CD14-positive monocyte (primary cell): ENCODE measurements around the gene ZMYND10. TPM values are rescaled to one million over a fixed set of nuclear protein-coding genes. Genes with fewer than 3 reads are reported as not detected.

Experiments used
- DNase-seq, 3 donors: peaks; one replicate each; pipeline ENCODE4 v3.0.0-alpha.2; 2011 to 2022
- H2AFZ ChIP-seq: 2 replicates; pipeline ENCODE4 v1.6.0; 2012; ENCODE audit warnings: mild to moderate bottlenecking, low read depth, low read length, inconsistent platforms; ENCODE audit not compliant: insufficient read depth, poor library complexity, severe bottlenecking
- H3K27ac ChIP-seq, 2 donors: 1 replicate in 1 of 2; 2 replicates in 1 of 2; pipeline ENCODE4 v1.5.1; 2012 to 2013; ENCODE audit warnings: low read length in 2 of 2, control low read depth in 1 of 2, inconsistent platforms in 1 of 2, low read depth in 1 of 2, mild to moderate bottlenecking in 1 of 2
- H3K27me3 ChIP-seq, 2 donors: one replicate each; pipeline versions ENCODE4 v1.6.0 to v1.6.1; 2011 to 2013; ENCODE audit warnings: low read length in 2 of 2; ENCODE audit not compliant: control insufficient read depth in 2 of 2, insufficient read depth in 2 of 2
- H3K36me3 ChIP-seq, 2 donors: replicated peaks in 1 of 2; 1 replicate in 1 of 2; 2 replicates in 1 of 2; pipeline versions ENCODE4 v1.5.1 to v1.6.1; 2012 to 2013; ENCODE audit warnings: low read length in 2 of 2, control low read depth in 1 of 2, inconsistent platforms in 1 of 2, mild to moderate bottlenecking in 1 of 2; ENCODE audit not compliant: insufficient read depth in 2 of 2, control insufficient read depth in 1 of 2
- H3K4me1 ChIP-seq, 2 donors: 1 replicate in 1 of 2; 2 replicates in 1 of 2; pipeline versions ENCODE4 v1.5.1 to v1.6.1; 2012 to 2013; ENCODE audit warnings: low read length in 2 of 2, control low read depth in 1 of 2, inconsistent platforms in 1 of 2, mild to moderate bottlenecking in 1 of 2, moderate library complexity in 1 of 2; ENCODE audit not compliant: insufficient read depth in 2 of 2, control insufficient read depth in 1 of 2
- H3K4me2 ChIP-seq: replicated peaks from 2 replicates; pipeline ENCODE3; 2012; ENCODE audit warnings: low read length, moderate library complexity, mild to moderate bottlenecking; ENCODE audit not compliant: poor library complexity, severe bottlenecking; ENCODE audit errors: extremely low read depth
- H3K4me3 ChIP-seq, 3 experiments: fragments of 200-600 bp in 1 of 3; sonication (generic) in 1 of 3; replicated peaks in 1 of 3; 1 replicate in 2 of 3; 2 replicates in 1 of 3; pipeline ENCODE4 v1.5.1; 2011 to 2013; ENCODE audit warnings: low read length in 3 of 3, mild to moderate bottlenecking in 3 of 3, control low read depth in 2 of 3, low read depth in 2 of 3, inconsistent platforms in 1 of 3, moderate library complexity in 1 of 3
- H3K79me2 ChIP-seq: 2 replicates; pipeline ENCODE4 v1.6.0; 2012; ENCODE audit warnings: mild to moderate bottlenecking, control low read depth, inconsistent platforms, low read length, moderate library complexity; ENCODE audit not compliant: insufficient read depth
- H3K9ac ChIP-seq: 2 replicates; pipeline ENCODE4 v1.6.0; 2017; ENCODE audit warnings: low read length, mild to moderate bottlenecking; ENCODE audit not compliant: insufficient read depth, poor library complexity, severe bottlenecking
- H3K9me3 ChIP-seq, 2 donors: replicated peaks in 1 of 2; 1 replicate in 1 of 2; 2 replicates in 1 of 2; pipeline versions ENCODE4 v1.5.1 to v1.6.1; 2012 to 2013; ENCODE audit warnings: low read length in 2 of 2, control low read depth in 1 of 2; ENCODE audit not compliant: control insufficient read depth in 1 of 2, insufficient read depth in 1 of 2
- H4K20me1 ChIP-seq: 2 replicates; pipeline ENCODE4 v1.6.0; 2012; ENCODE audit warnings: mild to moderate bottlenecking, low read length, control low read depth, moderate library complexity; ENCODE audit not compliant: insufficient read depth
- H3K27ac Mint-ChIP-seq, 7 donors: one replicate each; pipeline ENCODE4 v1.8.0; 2020; ENCODE audit warnings: mild to moderate bottlenecking in 7 of 7, mixed read lengths in 7 of 7, moderate library complexity in 6 of 7, inconsistent platforms in 2 of 7
- H3K27me3 Mint-ChIP-seq, 3 donors: one replicate each; pipeline ENCODE4 v1.8.0; 2021 to 2022; ENCODE audit warnings: low read depth in 3 of 3, mild to moderate bottlenecking in 3 of 3, mixed read lengths in 3 of 3, moderate library complexity in 3 of 3, inconsistent platforms in 1 of 3
- H3K36me3 Mint-ChIP-seq, 2 donors: one replicate each; pipeline ENCODE4 v1.8.0; 2020; ENCODE audit warnings: mixed read lengths in 2 of 2, inconsistent platforms in 1 of 2, mild to moderate bottlenecking in 1 of 2
- H3K4me1 Mint-ChIP-seq: one replicate; pipeline ENCODE4 v1.8.0; 2020; ENCODE audit warnings: mild to moderate bottlenecking, mixed read lengths
- H3K4me3 Mint-ChIP-seq, 2 donors: one replicate each; pipeline ENCODE4 v1.8.0; 2020; ENCODE audit warnings: mild to moderate bottlenecking in 2 of 2, mixed read lengths in 2 of 2, moderate library complexity in 1 of 2
- H3K9me3 Mint-ChIP-seq, 7 donors: one replicate each; pipeline ENCODE4 v1.8.0; 2020 to 2022; ENCODE audit warnings: mixed read lengths in 7 of 7, mild to moderate bottlenecking in 6 of 7, moderate library complexity in 6 of 7, inconsistent platforms in 2 of 7
- CTCF ChIP-seq: fragments of 200-600 bp; IDR thresholded peaks from one replicate; pipeline ENCODE4 v1.8.0; 2022; ENCODE audit warnings: antibody characterized with exemption, mild to moderate bottlenecking
- WGBS: methylation state at CpG from one replicate; pipeline ENCODE4 v1.1.5; 2013; ENCODE audit warnings: missing lambda C conversion rate; ENCODE audit not compliant: insufficient coverage; 5-methylcytosine and 5-hydroxymethylcytosine counted together
- intact Hi-C, 2 donors: fragments of 100-400 bp; cut with micrococcal nuclease; formaldehyde crosslinking; loops; one replicate each; pipeline versions ENCODE4 v1.15.0 to v1.15.1; 2023
- polyA plus RNA-seq, 3 donors: library from polyadenylated mRNA; depleted of rRNA in 1 of 3; unstranded in 2 of 3; stranded (reverse) in 1 of 3; fragments of 300-500 nt in 2 of 3; fragments of >200 nt in 1 of 3; fragmentation: Illumina TruSeq in 2 of 3; gene quantifications; 1 replicate in 2 of 3; 2 replicates in 1 of 3; pipeline ENCODE4 v1.2.3, GENCODE V29; 2012 to 2021

The ZMYND10 gene
- polyA plus RNA-seq, 3 donors, result 0.12 to 1.7 (median 0.19) TPM

DNA sequence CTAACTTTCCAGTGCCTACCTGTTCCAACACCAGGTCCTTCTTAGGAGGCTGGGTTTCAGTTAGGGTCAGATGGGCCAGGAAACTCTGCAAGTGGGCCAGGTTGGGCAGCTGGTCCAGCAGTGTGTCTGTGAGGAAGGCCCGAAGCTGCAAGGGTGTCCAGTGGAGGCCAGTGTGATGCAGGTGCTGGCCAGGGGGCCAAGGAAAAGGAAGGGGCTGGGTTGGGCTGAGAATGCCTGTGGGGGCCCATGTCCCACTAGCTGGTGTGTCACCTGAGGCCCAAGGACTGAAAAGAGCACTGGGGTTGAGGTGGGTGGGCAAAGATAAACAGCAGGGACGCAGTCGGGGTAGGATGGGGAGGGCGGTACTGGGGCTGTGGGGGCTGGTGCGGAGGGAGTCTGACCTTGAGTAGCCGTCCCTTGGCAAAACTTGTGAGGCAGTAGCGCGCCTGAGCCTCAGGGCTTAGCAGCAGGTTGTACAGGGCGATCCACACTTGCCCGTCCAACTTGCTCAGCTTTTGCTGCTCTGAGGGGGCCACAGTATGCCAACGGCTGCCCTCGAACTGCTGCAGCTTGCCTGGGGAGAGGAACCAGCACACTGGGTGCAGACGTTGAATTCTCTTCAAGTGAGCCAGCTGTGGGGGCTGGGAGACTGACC, 3.4 kb downstream of the ZMYND10 start:
- Histone ChIP-seq H3K79me2 (peaks cover 55% of the 10 kb centered on the region), H4K20me1 (peaks cover 7% of the 10 kb centered on the region), H3K36me3 (no peaks in the 10 kb centered on the region), H2AFZ (no peak overlapping the region), H3K27ac (peak overlapping the region; percentile 91 to 98), H3K4me2 (peak overlapping the region; percentile 95), H3K9ac (peak overlapping the region; percentile 94), H3K9me3 (no peaks in the 10 kb centered on the region), H3K4me1 (peaks cover 58 to 91% of the 10 kb centered on the region in 2 donors), H3K27me3 (no peaks in the 10 kb centered on the region), H3K4me3 (peak overlapping the region in 2 of 3 experiments; percentile 83 to 94)
- no peaks in the 10 kb centered on the region for H3K27me3 Mint-ChIP-seq
- H3K4me1 Mint-ChIP-seq, result peaks cover 69% of the 10 kb centered on the region
- 73% methylated on average over 13 of the region's 13 CpGs for WGBS
- peak overlapping the region in 2 of 7 donors; percentile 25 to 75 for H3K27ac Mint-ChIP-seq
- no peak for TF ChIP-seq CTCF
- no peak for DNase-seq
- intact Hi-C loops, result no loop called here
- H3K36me3 Mint-ChIP-seq, result peaks cover 5 to 7% of the 10 kb centered on the region in 2 donors
- peak overlapping the region in 1 of 2 donors; percentile 88 for H3K4me3 Mint-ChIP-seq
- no peaks in the 10 kb centered on the region for H3K9me3 Mint-ChIP-seq

- peak overlapping the region; percentile 95 for H3K4me2 ChIP-seq
- peak overlapping the region; percentile 91 to 98 for H3K27ac ChIP-seq
- H3K4me1 ChIP-seq, result peaks cover 59 to 92% of the 10 kb centered on the region in 2 donors
- Mint-ChIP-seq H3K9me3 (no peaks in the 10 kb centered on the region), H3K27me3 (no peaks in the 10 kb centered on the region), H3K27ac (peak overlapping the region in 5 of 7 donors; percentile 91 to 96 (median 94)), H3K36me3 (peaks cover 7 to 9% of the 10 kb centered on the region in 2 donors), H3K4me1 (peaks cover 69% of the 10 kb centered on the region), H3K4me3 (peak overlapping the region; percentile 79 to 88)
- peak overlapping the region; percentile 50 to 94 (median 83) for H3K4me3 ChIP-seq
- H3K79me2 ChIP-seq, result peaks cover 61% of the 10 kb centered on the region
- no peaks in the 10 kb centered on the region for H3K27me3 ChIP-seq
- H3K36me3 ChIP-seq, result peaks cover 0 to 2% of the 10 kb centered on the region in 2 donors
- H2AFZ ChIP-seq, result peak overlapping the region; percentile 77
- H3K9ac ChIP-seq, result peak overlapping the region; percentile 94
- H3K9me3 ChIP-seq, result no peaks in the 10 kb centered on the region
- WGBS, result 95% methylated on average over 5 of the region's 9 CpGs
- intact Hi-C loops, result no loop called here
- H4K20me1 ChIP-seq, result peaks cover 13% of the 10 kb centered on the region
- TF ChIP-seq CTCF, result no peak
- no peak for DNase-seq
Measured at GRCh38 chr3:50341537-50341936, 4.0 kb downstream of the ZMYND10 start.
